ENCODE measurements around the gene LRRC40.

Gene LRRC40

GRCh38 chr1:70109241-70109640 is 96.1 kb downstream of the LRRC40 start:
- no peak for DNase-seq

- no peak for DNase-seq
Measured at GRCh38 chr1:70103770-70104169, 101.6 kb downstream of the LRRC40 start.

DNA sequence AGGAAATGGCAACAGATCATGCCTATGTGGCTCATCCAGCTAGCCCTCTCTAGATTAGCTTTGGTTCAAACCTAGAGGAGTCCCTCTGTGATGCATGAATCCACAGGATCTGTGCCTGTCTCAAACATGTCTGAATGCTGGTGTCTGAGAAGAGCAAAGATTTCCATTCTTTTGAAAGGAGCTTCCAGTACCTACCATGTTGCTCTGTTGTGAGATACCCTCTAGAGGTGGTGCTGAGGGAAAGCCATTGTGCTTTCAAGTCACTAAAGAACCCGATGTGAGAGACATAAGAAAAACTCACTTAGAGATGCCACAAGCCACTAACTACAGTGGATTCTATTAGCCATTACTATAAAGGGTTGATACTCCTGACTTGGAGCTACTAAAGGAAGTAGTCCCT is 103.6 kb downstream of the LRRC40 start:
- no peak for DNase-seq

GRCh38 chr1:70101231-70101630 is 104.1 kb downstream of the LRRC40 start:
- DNase-seq = no peak
